Sigmoid colon (tissue), 7 donors: Measurements from ENCODE around the gene PAGE2B. TPM values are rescaled to one million over a fixed set of nuclear protein-coding genes. Genes with fewer than 3 reads are reported as not detected.

Source experiments
- DNase-seq: peaks from one replicate; pipeline ENCODE4 v3.0.0-alpha.2; 2019
- H3K27ac ChIP-seq, 4 donors: fragments of 200-600 bp; sonication (generic); one replicate each; pipeline ENCODE4 v1.5.1; 2016 to 2019; ENCODE audit warnings: mild to moderate bottlenecking in 1 of 4
- H3K27me3 ChIP-seq, 3 donors: fragments of 200-600 bp; sonication (generic); one replicate each; pipeline ENCODE4 v1.5.1; 2019; ENCODE audit warnings: mild to moderate bottlenecking in 1 of 3
- H3K36me3 ChIP-seq, 4 donors: fragments of 200-600 bp; sonication (generic); one replicate each; pipeline ENCODE4 v1.5.1; 2016 to 2019
- H3K4me1 ChIP-seq, 4 donors: fragments of 200-600 bp; sonication (generic); one replicate each; pipeline ENCODE4 v1.5.1; 2017 to 2019
- H3K4me3 ChIP-seq, 4 donors: fragments of 200-600 bp; sonication (generic); one replicate each; pipeline ENCODE4 v1.5.1; 2017 to 2019; ENCODE audit warnings: mild to moderate bottlenecking in 2 of 4, moderate library complexity in 1 of 4
- H3K9me3 ChIP-seq, 4 donors: fragments of 200-600 bp in 3 of 4; sonication (generic) in 3 of 4; one replicate each; pipeline versions ENCODE4 v1.5.1 to v1.6.1; 2013 to 2019
- EP300 ChIP-seq, 4 donors: sonication (generic); formaldehyde crosslinking; IDR thresholded peaks; one replicate each; pipeline ENCODE4 v1.6.1; 2017; ENCODE audit warnings: antibody characterized with exemption in 4 of 4
- POLR2A ChIP-seq, 2 donors: fragments of 450-650 bp; IDR thresholded peaks; one replicate each; pipeline ENCODE4 v1.6.1; 2016; ENCODE audit warnings: antibody characterized with exemption in 2 of 2, mild to moderate bottlenecking in 2 of 2, moderate library complexity in 2 of 2
- POLR2AphosphoS5 ChIP-seq, 4 donors: sonication (generic); formaldehyde crosslinking; IDR thresholded peaks; one replicate each; pipeline ENCODE4 v1.6.1; 2017; ENCODE audit warnings: antibody characterized with exemption in 4 of 4
- WGBS, 2 donors: extraction: QIAGEN DNeasy Blood & Tissue Kit; methylation state at CpG; one replicate each; pipeline ENCODE4 v1.1.7; 2013; 5-methylcytosine and 5-hydroxymethylcytosine counted together
- intact Hi-C: fragments of 100-400 bp; cut with DNase I; formaldehyde crosslinking; loops from one replicate; pipeline ENCODE4 v1.15.1; 2023
- polyA plus RNA-seq, 3 donors: library from polyadenylated mRNA; stranded (reverse); fragments of 200-250 nt; gene quantifications; one replicate each; pipeline ENCODE4 v1.2.3, GENCODE V29; 2013
- total RNA-seq, 4 donors: library from RNA; depleted of rRNA; stranded (reverse); fragments of >200 nt; gene quantifications; one replicate each; pipeline ENCODE4 v1.1.0, GENCODE V29; 2016
- TF ChIP-seq, protein P1 (sequence below), 4 experiments: fragments of 450-650 bp in 3 of 4; fragments of 200-600 bp in 1 of 4; IDR thresholded peaks; one replicate each; pipeline ENCODE4 v1.5.1; 2016 to 2019; ENCODE audit warnings: antibody characterized with exemption in 4 of 4, mild to moderate bottlenecking in 3 of 4, moderate library complexity in 2 of 4
- donor health status: healthy with polysubstance abuse.
- donor health status: Bipolar disorder and iron deficiency.
- donor health status: healthy.

The PAGE2B gene
- total and polyA plus RNA-seq, 7 donors = not detected

DNA sequence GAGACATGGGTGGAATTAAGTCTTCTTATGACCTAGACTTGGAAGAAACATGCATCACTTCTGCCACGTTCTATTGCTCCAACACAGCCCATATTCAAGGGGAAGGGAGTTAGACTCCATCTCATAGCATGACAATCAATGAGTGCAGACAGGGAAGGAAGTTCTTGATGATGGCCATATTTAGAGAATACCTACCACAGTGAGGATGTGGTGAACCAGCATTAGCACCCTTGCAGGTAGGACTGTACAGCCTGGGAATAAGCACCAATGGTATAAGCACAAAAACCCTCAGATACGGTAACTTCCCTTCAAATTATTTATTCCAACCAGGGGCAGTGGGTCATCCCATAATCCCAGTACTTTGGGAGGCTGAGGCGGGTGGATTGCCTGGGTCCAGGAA, 43.7 kb downstream of the PAGE2B start:
- 89 to 91% methylated on average over 3 of the region's 3 CpGs for WGBS, 2 donors
- DNase-seq = no peak
- H3K36me3 ChIP-seq = no peaks in the 10 kb centered on the region
- intact Hi-C loops = no loop called here
- no peaks in the 10 kb centered on the region for H3K9me3 ChIP-seq
- H3K4me3 ChIP-seq = no peak overlapping the region
- no peaks in the 10 kb centered on the region for H3K4me1 ChIP-seq
- TF ChIP-seq POLR2AphosphoS5 (IDR thresholded peaks at IDR 0.05) = no peak
- TF ChIP-seq EP300 (IDR thresholded peaks at IDR 0.05) = no peak
- no peak for TF ChIP-seq POLR2A (IDR thresholded peaks at IDR 0.05)
- H3K27ac ChIP-seq = no peak overlapping the region
- H3K27me3 ChIP-seq = no peaks in the 10 kb centered on the region

DNA sequence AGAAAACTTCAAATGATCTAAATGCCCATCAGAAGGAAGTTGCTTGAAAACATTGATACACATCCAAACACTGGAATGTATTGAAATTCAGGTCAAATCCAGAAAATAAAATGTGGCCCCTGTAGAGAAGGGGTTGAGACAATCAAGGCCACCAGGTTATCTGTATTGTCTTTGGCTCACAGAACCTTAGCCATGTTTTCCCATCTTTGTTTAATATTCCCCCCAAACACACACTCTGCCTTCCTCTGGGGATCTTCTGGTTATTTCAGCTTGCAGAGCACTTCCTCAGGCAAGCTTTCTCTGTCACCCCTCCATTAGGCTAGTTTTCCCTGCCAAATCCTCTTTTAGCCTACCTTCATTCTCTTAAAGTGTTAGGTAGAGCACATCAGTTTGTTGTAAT, 44.4 kb downstream of the PAGE2B start:
- DNase-seq = no peak
- H3K9me3 ChIP-seq = no peaks in the 10 kb centered on the region
- intact Hi-C loops = no loop called here

DNA sequence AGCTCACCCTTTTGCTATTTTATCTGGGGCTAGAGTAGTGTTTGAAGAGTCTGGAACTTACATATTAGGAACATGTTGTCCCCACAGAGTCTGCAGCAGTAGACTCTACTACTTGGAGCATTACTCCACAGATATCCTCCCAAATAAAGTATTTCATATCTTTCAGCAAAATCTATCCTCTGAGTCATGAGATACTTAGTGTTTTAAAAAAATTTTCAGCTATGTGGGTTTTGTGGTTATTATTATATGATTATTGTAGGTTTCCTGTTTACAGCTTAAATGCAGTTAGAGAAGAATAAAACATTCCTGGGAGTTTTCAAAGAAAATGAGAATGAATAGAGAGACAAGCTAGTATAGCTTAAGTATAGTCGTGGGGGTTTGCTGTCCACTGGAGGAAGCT, 44.9 kb downstream of the PAGE2B start:
- intact Hi-C loops = no loop called here
- Histone ChIP-seq H3K9me3 (no peaks in the 10 kb centered on the region), H3K4me1 (no peaks in the 10 kb centered on the region), H3K27ac (no peak overlapping the region), H3K27me3 (no peaks in the 10 kb centered on the region), H3K4me3 (no peak overlapping the region), H3K36me3 (no peaks in the 10 kb centered on the region)
- TF ChIP-seq POLR2AphosphoS5 (IDR thresholded peaks at IDR 0.05) (no peak), POLR2A (IDR thresholded peaks at IDR 0.05) (no peak), EP300 (IDR thresholded peaks at IDR 0.05) (no peak)
- TF ChIP-seq, protein P1, sequence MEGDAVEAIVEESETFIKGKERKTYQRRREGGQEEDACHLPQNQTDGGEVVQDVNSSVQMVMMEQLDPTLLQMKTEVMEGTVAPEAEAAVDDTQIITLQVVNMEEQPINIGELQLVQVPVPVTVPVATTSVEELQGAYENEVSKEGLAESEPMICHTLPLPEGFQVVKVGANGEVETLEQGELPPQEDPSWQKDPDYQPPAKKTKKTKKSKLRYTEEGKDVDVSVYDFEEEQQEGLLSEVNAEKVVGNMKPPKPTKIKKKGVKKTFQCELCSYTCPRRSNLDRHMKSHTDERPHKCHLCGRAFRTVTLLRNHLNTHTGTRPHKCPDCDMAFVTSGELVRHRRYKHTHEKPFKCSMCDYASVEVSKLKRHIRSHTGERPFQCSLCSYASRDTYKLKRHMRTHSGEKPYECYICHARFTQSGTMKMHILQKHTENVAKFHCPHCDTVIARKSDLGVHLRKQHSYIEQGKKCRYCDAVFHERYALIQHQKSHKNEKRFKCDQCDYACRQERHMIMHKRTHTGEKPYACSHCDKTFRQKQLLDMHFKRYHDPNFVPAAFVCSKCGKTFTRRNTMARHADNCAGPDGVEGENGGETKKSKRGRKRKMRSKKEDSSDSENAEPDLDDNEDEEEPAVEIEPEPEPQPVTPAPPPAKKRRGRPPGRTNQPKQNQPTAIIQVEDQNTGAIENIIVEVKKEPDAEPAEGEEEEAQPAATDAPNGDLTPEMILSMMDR (IDR thresholded peaks at IDR 0.05) = no peak
- WGBS, 2 donors = 56 to 82% methylated on average over 1 of the region's 1 CpG
- no peak for DNase-seq

More for the DNA sequence above, 44.4 kb downstream of the PAGE2B start:
- no peaks in the 10 kb centered on the region for H3K36me3 ChIP-seq
- no peak for TF ChIP-seq POLR2A (IDR thresholded peaks at IDR 0.05)
- no peak for TF ChIP-seq POLR2AphosphoS5 (IDR thresholded peaks at IDR 0.05)
- no peak for TF ChIP-seq EP300 (IDR thresholded peaks at IDR 0.05)
- TF ChIP-seq, protein P1 (IDR thresholded peaks at IDR 0.05) = no peak
- H3K4me3 ChIP-seq = no peak overlapping the region
- no peak overlapping the region for H3K27ac ChIP-seq
- no peaks in the 10 kb centered on the region for H3K4me1 ChIP-seq
- H3K27me3 ChIP-seq = no peaks in the 10 kb centered on the region

DNA sequence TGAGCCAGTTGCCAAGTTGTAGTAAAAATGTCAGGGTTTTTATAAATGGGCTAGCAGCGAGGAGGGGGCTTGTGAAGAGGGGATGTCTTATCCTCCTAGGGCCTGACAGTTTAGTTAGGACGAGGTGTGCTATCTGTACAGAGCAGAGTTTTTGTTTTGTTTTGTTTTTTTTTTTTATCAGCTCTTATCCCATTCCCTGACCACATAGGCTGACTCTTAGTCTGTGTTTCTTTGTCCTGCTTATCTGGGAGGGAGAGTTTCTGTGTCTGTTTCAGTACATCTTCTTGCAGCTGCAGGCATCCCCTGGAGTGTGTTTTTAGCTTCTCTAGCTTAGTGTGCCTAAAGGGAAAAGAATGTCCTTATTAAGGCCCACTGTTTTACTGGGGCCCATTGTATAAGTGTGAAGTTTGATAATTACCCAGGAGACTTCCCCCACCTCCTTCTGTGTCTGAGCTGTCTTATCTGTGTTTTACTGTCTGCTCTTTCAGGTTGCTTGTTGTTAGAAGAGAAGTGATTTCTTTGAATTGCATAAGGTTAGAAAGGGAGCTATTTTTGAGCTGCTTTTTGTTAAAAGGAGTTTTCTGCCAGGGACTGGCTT, 46.0 kb downstream of the PAGE2B start:
- no peaks in the 10 kb centered on the region for H3K4me1 ChIP-seq
- H3K36me3 ChIP-seq = no peaks in the 10 kb centered on the region
- no peak overlapping the region for H3K27ac ChIP-seq
- no peaks in the 10 kb centered on the region for H3K27me3 ChIP-seq
- WGBS, 2 donors = 72% methylated on average over 2 of the region's 2 CpGs
- no peak overlapping the region for H3K4me3 ChIP-seq
- no peaks in the 10 kb centered on the region for H3K9me3 ChIP-seq
- no peak for DNase-seq
- TF ChIP-seq POLR2A (IDR thresholded peaks at IDR 0.05) = no peak
- no peak for TF ChIP-seq POLR2AphosphoS5 (IDR thresholded peaks at IDR 0.05)
- TF ChIP-seq, protein P1 (IDR thresholded peaks at IDR 0.05) = no peak
- TF ChIP-seq EP300 (IDR thresholded peaks at IDR 0.05) = no peak
- intact Hi-C loops = no loop called here

DNA sequence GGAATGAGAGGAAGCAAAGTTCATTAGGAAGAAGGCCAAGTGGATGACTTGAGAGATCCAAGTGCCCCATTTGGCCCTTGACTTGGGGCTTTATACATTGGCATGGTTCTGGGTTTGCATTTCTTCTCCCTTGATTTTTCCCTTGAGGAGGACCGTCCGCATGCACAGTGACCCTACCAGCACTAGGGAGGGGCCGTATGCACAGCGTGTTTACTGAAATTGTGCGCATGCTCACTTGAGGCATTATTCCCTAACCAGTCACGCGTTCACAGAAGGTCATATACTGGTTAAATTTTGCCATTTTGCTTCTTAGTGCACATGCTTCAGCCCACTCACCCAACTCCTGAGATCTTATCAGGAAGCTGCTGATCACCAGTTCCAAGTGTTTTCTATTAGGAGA, 49.1 kb downstream of the PAGE2B start:
- no peaks in the 10 kb centered on the region for H3K27me3 ChIP-seq
- H3K4me1 ChIP-seq = no peaks in the 10 kb centered on the region
- H3K4me3 ChIP-seq = no peak overlapping the region
- no peak overlapping the region for H3K27ac ChIP-seq
- H3K9me3 ChIP-seq = no peaks in the 10 kb centered on the region
- intact Hi-C loops = no loop called here
- no peak for DNase-seq
- WGBS, 2 donors = 82 to 92% methylated on average over 7 of the region's 7 CpGs
- no peaks in the 10 kb centered on the region for H3K36me3 ChIP-seq
- TF ChIP-seq, protein P1 (IDR thresholded peaks at IDR 0.05) = no peak
- TF ChIP-seq POLR2AphosphoS5 (IDR thresholded peaks at IDR 0.05) (no peak), POLR2A (IDR thresholded peaks at IDR 0.05) (no peak), EP300 (IDR thresholded peaks at IDR 0.05) (no peak)
